Mesenchymal stem cell (in vitro differentiated cells and primary cell): ENCODE results near the gene COL4A2.

ENCODE experiments used
- DNase-seq: peaks from one replicate; pipeline ENCODE4 v3.0.0-alpha.2; 2013
- H2AFZ ChIP-seq: one replicate; pipeline ENCODE4 v1.6.1; 2013; ENCODE audit warnings: low read depth, mild to moderate bottlenecking, control low read depth, inconsistent platforms, low read length, moderate library complexity
- H2AK5ac ChIP-seq: 2 replicates; pipeline ENCODE4 v1.6.1; 2013; ENCODE audit warnings: low read length, moderate library complexity, mild to moderate bottlenecking, inconsistent platforms; ENCODE audit not compliant: severe bottlenecking
- H2BK120ac ChIP-seq: one replicate; pipeline ENCODE4 v1.6.1; 2013; ENCODE audit warnings: low read depth, mild to moderate bottlenecking, inconsistent platforms, low read length, moderate library complexity
- H2BK12ac ChIP-seq, 2 experiments: one replicate each; pipeline ENCODE4 v1.6.1; 2013; ENCODE audit warnings: inconsistent platforms in 2 of 2, low read length in 2 of 2, mild to moderate bottlenecking in 2 of 2, moderate library complexity in 2 of 2, control low read depth in 1 of 2
- H2BK15ac ChIP-seq: one replicate; pipeline ENCODE4 v1.6.1; 2013; ENCODE audit warnings: mild to moderate bottlenecking, low read depth, inconsistent platforms; ENCODE audit not compliant: poor library complexity, severe bottlenecking
- H2BK5ac ChIP-seq: 2 replicates; pipeline ENCODE4 v1.6.1; 2013; ENCODE audit warnings: low read depth, mild to moderate bottlenecking, low read length, control low read depth, inconsistent platforms; ENCODE audit not compliant: poor library complexity, severe bottlenecking
- H3K14ac ChIP-seq, 2 experiments: one replicate each; pipeline ENCODE4 v1.6.1; 2013; ENCODE audit warnings: inconsistent platforms in 2 of 2, low read length in 2 of 2, control low read depth in 1 of 2, mild to moderate bottlenecking in 1 of 2, moderate library complexity in 1 of 2
- H3K18ac ChIP-seq, 2 experiments: one replicate each; pipeline ENCODE4 v1.6.1; 2013; ENCODE audit warnings: inconsistent platforms in 2 of 2, low read length in 2 of 2, control low read depth in 1 of 2, low read depth in 1 of 2, mild to moderate bottlenecking in 1 of 2
- H3K23ac ChIP-seq, 2 experiments: one replicate each; pipeline ENCODE4 v1.6.1; 2013; ENCODE audit warnings: inconsistent platforms in 2 of 2, low read length in 2 of 2, mild to moderate bottlenecking in 2 of 2, moderate library complexity in 2 of 2, control low read depth in 1 of 2
- H3K27ac ChIP-seq: 2 replicates; pipeline ENCODE4 v1.5.1; 2013; ENCODE audit warnings: mild to moderate bottlenecking, moderate library complexity, low read length, control low read depth, inconsistent platforms; ENCODE audit not compliant: poor library complexity, severe bottlenecking
- H3K27me3 ChIP-seq, 2 experiments: 2 replicates each; pipeline versions ENCODE4 v1.6.1 to v1.7.0; 2013; ENCODE audit warnings: low read length in 2 of 2, mild to moderate bottlenecking in 2 of 2, moderate library complexity in 2 of 2, control low read depth in 1 of 2, inconsistent platforms in 1 of 2; ENCODE audit not compliant: control insufficient read depth in 1 of 2, insufficient read depth in 1 of 2
- H3K36me3 ChIP-seq, 2 experiments: 2 replicates each; pipeline versions ENCODE4 v1.6.1 to v1.7.0; 2013; ENCODE audit warnings: low read length in 2 of 2, control low read depth in 1 of 2, inconsistent platforms in 1 of 2, low read depth in 1 of 2, mild to moderate bottlenecking in 1 of 2; ENCODE audit not compliant: insufficient read depth in 2 of 2, control insufficient read depth in 1 of 2
- H3K4ac ChIP-seq, 2 experiments: one replicate each; pipeline ENCODE4 v1.6.1; 2013; ENCODE audit warnings: inconsistent platforms in 2 of 2, low read length in 2 of 2, mild to moderate bottlenecking in 2 of 2, moderate library complexity in 2 of 2, control low read depth in 1 of 2, low read depth in 1 of 2
- H3K4me1 ChIP-seq: 2 replicates; pipeline ENCODE4 v1.6.1; 2013; ENCODE audit warnings: low read depth, low read length, control low read depth; ENCODE audit not compliant: control insufficient read depth, insufficient read depth
- H3K4me2 ChIP-seq: 2 replicates; pipeline ENCODE4 v1.6.1; 2013; ENCODE audit warnings: low read length, mild to moderate bottlenecking, inconsistent platforms; ENCODE audit not compliant: poor library complexity, severe bottlenecking
- H3K4me3 ChIP-seq, 2 experiments: 2 replicates each; pipeline versions ENCODE4 v1.5.1 to v1.7.0; 2013; ENCODE audit warnings: low read length in 2 of 2, mild to moderate bottlenecking in 2 of 2, control low read depth in 1 of 2, low read depth in 1 of 2; ENCODE audit not compliant: insufficient read depth in 1 of 2
- H3K79me1 ChIP-seq: replicated peaks from 2 replicates; pipeline ENCODE4 v1.6.1; 2013; ENCODE audit warnings: mild to moderate bottlenecking, control low read depth, low read length, inconsistent platforms; ENCODE audit not compliant: poor library complexity, severe bottlenecking
- H3K9ac ChIP-seq: 2 replicates; pipeline ENCODE4 v1.7.0; 2013; ENCODE audit warnings: mild to moderate bottlenecking, low read length, moderate library complexity
- H3K9me3 ChIP-seq: 2 replicates; pipeline ENCODE4 v1.7.0; 2013; ENCODE audit warnings: mild to moderate bottlenecking, low read length; ENCODE audit not compliant: control insufficient read depth
- H4K8ac ChIP-seq: one replicate; pipeline ENCODE4 v1.6.1; 2013; ENCODE audit warnings: inconsistent platforms, mild to moderate bottlenecking, low read length, moderate library complexity
- H4K91ac ChIP-seq: one replicate; pipeline ENCODE4 v1.6.1; 2013; ENCODE audit warnings: mild to moderate bottlenecking, low read length, inconsistent platforms
- WGBS: methylation state at CpG from one replicate; pipeline ENCODE4 v1.1.7; 2013; ENCODE audit warnings: mixed read lengths; 5-methylcytosine and 5-hydroxymethylcytosine counted together

COL4A2 gene

DNA sequence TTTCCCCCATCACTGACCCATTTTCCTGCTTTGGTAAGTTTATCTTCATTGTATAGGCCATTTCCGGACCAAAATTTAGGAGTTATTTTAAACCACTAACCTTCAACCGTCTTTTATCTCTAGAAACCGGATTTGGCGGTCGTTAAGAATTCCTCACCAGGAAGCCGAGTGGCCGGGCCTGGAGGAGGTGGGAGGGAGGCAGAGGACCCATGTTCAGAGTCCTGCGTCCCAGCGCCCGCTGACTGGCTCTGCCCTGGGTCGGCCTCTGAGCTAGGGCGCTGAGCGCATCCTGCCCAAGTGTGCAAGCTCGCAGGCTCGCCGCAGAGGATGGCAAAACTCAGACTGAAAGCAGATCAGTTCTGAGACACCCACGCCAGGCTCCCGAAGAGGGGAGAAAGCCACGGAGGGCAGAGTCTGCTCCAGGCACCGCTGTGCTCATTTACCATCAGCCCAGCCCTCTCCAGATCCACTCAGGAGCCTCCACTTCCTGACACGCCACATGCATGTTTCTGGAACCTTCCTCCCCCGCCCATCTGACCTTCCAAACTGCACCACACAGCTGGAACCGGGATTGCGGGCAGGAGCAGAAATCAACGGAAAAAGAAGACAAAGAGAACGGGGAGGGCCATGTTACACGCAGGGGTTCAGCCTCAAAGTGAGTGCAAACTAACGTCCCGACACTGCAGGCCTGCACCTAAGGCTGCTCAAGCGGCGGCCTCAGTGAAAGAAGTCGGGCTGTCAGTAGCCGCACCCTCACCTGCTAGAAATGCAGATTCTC, 8.4 kb upstream of the COL4A2 start:
- Histone ChIP-seq H2AFZ (no peak overlapping the region), H2BK12ac (peak overlapping the region in 1 of 2 experiments; percentile 1), H4K8ac (peak overlapping the region; percentile 68), H3K18ac (peak overlapping the region in 1 of 2 experiments; percentile 2), H2AK5ac (no peak overlapping the region), H3K23ac (no peak overlapping the region), H3K14ac (no peak overlapping the region), H3K4me3 (no peak overlapping the region), H3K4me1 (peaks cover 31% of the 10 kb centered on the region), H3K9me3 (no peaks in the 10 kb centered on the region), H3K79me1 (peaks cover 9% of the 10 kb centered on the region), H3K27ac (no peak overlapping the region), H2BK5ac (no peak overlapping the region), H4K91ac (peak overlapping the region; percentile 70), H2BK15ac (no peak overlapping the region), H3K4me2 (no peak overlapping the region), H3K9ac (no peak overlapping the region), H2BK120ac (no peak overlapping the region), H3K36me3 (peaks cover 0 to 33% of the 10 kb centered on the region in 2 experiments), H3K27me3 (no peaks in the 10 kb centered on the region), H3K4ac (peak overlapping the region in 1 of 2 experiments; percentile 2)
- DNase-seq = peak; percentile 61
- 66% methylated on average over 33 of the region's 33 CpGs for WGBS

GRCh38 chr13:110299283-110299840, 7.7 kb upstream of the COL4A2 start:
- Histone ChIP-seq H3K14ac (no peak overlapping the region), H3K27ac (no peak overlapping the region), H2BK120ac (no peak overlapping the region), H2AFZ (no peak overlapping the region), H4K91ac (no peak overlapping the region), H3K9me3 (no peaks in the 10 kb centered on the region), H3K18ac (peak overlapping the region; percentile 18 to 82), H3K4me2 (no peak overlapping the region), H2AK5ac (no peak overlapping the region), H3K23ac (no peak overlapping the region), H3K36me3 (peaks cover 0 to 28% of the 10 kb centered on the region in 2 experiments), H3K4me3 (no peak overlapping the region), H3K4ac (peak overlapping the region in 1 of 2 experiments; percentile 2), H2BK15ac (no peak overlapping the region), H2BK12ac (peak overlapping the region in 1 of 2 experiments; percentile 6), H2BK5ac (no peak overlapping the region), H3K27me3 (no peaks in the 10 kb centered on the region), H3K9ac (no peak overlapping the region), H3K4me1 (peaks cover 32% of the 10 kb centered on the region), H4K8ac (peak overlapping the region; percentile 68), H3K79me1 (peaks cover 6% of the 10 kb centered on the region)
- WGBS = 62% methylated on average over 7 of the region's 10 CpGs
- no peak for DNase-seq

DNA sequence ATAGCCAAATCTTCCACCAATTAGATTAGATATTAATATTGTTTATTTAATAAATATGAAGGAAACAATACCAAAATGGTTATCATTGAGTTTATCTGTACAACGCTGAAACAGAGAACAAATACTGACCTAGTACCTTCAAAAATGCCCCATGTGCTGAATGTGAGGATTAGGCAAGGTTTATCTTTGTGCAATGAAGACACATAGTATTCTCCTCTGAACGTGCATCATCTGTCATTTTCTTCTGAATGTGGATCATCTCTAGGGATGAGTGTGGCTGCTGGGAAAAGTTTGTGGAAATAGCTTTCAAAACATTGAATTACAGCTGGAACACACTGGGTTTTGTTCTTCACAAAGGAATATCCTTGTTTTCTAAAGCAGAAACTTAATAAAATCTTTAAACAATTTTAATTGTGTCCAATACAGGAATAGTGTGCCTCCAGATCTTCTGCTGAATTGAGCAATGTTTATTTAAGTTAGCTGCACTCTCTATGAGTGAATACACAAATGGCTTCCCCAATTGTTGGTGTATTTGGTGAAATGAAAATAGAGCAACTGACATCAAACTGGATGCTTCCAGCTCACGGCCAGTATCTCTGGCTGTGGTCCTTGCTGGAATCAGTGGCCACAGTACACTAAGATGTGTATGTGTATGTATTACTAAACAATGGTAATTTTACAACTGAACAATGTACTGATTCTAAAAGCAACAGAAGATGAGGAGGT, 6.8 kb upstream of the COL4A2 start:
- no peak overlapping the region for H4K91ac ChIP-seq
- no peak overlapping the region for H3K4me2 ChIP-seq
- no peak overlapping the region for H3K27ac ChIP-seq
- H2BK120ac ChIP-seq = no peak overlapping the region
- H2BK5ac ChIP-seq = no peak overlapping the region
- H3K4ac ChIP-seq = no peak overlapping the region
- H3K36me3 ChIP-seq = peaks cover 0 to 28% of the 10 kb centered on the region in 2 experiments
- H3K9ac ChIP-seq = no peak overlapping the region
- no peak overlapping the region for H3K23ac ChIP-seq
- H2BK12ac ChIP-seq = no peak overlapping the region
- DNase-seq = peak; percentile 52
- peaks cover 6% of the 10 kb centered on the region for H3K79me1 ChIP-seq
- no peak overlapping the region for H2AFZ ChIP-seq
- no peak overlapping the region for H2AK5ac ChIP-seq
- WGBS = 44% methylated on average over 2 of the region's 3 CpGs
- no peaks in the 10 kb centered on the region for H3K27me3 ChIP-seq
- no peak overlapping the region for H3K4me3 ChIP-seq
- H3K14ac ChIP-seq = no peak overlapping the region
- no peak overlapping the region for H4K8ac ChIP-seq
- H2BK15ac ChIP-seq = no peak overlapping the region
- H3K4me1 ChIP-seq = peaks cover 32% of the 10 kb centered on the region
- H3K18ac ChIP-seq = no peak overlapping the region
- no peaks in the 10 kb centered on the region for H3K9me3 ChIP-seq

GRCh38 chr13:110301083-110301482, 6.0 kb upstream of the COL4A2 start:
- Histone ChIP-seq H2BK5ac (no peak overlapping the region), H3K9ac (peak overlapping the region; percentile 22), H2AFZ (no peak overlapping the region)

More at GRCh38 chr13:110301083-110301482, 6.0 kb upstream of the COL4A2 start:
- Histone ChIP-seq H3K14ac (no peak overlapping the region), H3K4me2 (peak overlapping the region; percentile 12), H3K4me3 (no peak overlapping the region), H3K36me3 (peaks cover 0 to 26% of the 10 kb centered on the region in 2 experiments), H3K9me3 (no peaks in the 10 kb centered on the region), H3K4ac (no peak overlapping the region), H2AK5ac (no peak overlapping the region), H4K91ac (no peak overlapping the region), H3K4me1 (peaks cover 32% of the 10 kb centered on the region), H2BK12ac (peak overlapping the region in 1 of 2 experiments; percentile 53), H2BK15ac (no peak overlapping the region), H4K8ac (no peak overlapping the region), H3K79me1 (peaks cover 2% of the 10 kb centered on the region), H2BK120ac (no peak overlapping the region), H3K23ac (no peak overlapping the region), H3K27me3 (no peaks in the 10 kb centered on the region), H3K18ac (no peak overlapping the region), H3K27ac (peak overlapping the region; percentile 43)
- DNase-seq = no peak
- WGBS = 74% methylated on average over 4 of the region's 5 CpGs
